RWPE1 (cell line): ENCODE data around the gene ROR2.

ENCODE experiments used
- CTCF ChIA-PET: fragments of 350-600 bp; sonication (Branson Sonifier 250); formaldehyde crosslinking; extraction: SDS; loops from one replicate; lab custom pipeline; 2021; lab: Yijun Ruan, JAX
- POLR2A ChIA-PET: fragments of 400-600 bp; formaldehyde crosslinking; extraction: SDS; loops from one replicate; lab custom pipeline; 2020; ENCODE audit warnings: antibody characterized with exemption; ENCODE audit not compliant: low non-redundant PET; lab: Yijun Ruan, JAX
- DNase-seq: peaks from one replicate; pipeline ENCODE4 v3.0.0; 2012; ENCODE audit warnings: low spot score
- H3K27ac ChIP-seq: fragments of 450-650 bp; 2 replicates; pipeline ENCODE4 v1.5.1; 2017
- CTCF ChIP-seq: fragments of 450-650 bp; conservative IDR thresholded peaks from 2 replicates; pipeline ENCODE4 v1.5.1; 2017; ENCODE audit warnings: low read depth, mild to moderate bottlenecking

The ROR2 gene

DNA sequence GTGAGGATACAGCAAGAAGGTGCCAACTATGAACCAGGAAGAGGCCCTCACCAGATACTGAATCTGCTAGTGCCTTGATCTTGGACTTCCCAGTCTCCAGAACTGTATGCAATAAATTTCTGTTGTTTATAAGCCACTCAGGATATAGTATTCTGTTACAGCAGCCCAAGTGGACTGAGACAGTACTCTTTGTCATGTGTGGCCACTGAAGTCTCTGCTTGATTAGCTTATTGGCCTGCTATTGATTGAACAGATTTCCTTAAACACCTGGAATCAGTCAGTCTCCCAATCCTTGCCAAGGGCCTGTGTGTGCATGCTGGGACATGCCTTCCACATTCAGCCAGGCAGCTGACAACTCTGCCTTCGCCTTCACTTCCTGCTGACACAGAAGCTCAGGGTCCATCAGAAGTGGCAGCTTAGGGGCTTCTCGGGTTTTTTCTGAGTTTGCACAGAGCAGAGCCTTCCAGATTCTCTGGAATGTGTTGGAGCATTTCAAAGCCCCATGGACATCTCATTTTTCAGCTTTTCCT is 13.7 kb upstream of the ROR2 start:
- no peak for TF ChIP-seq CTCF
- no peak for DNase-seq
- no peak overlapping the region for H3K27ac ChIP-seq
- CTCF ChIA-PET, result interaction anchor here (0.6 to 1.3 kb wide), 3 partner anchors 10 to 31 kb away, joined by 3 to 4 read pairs (median 4); partner anchors contain the start of gene ROR2
- POLR2A ChIA-PET, result no interaction called here

DNA sequence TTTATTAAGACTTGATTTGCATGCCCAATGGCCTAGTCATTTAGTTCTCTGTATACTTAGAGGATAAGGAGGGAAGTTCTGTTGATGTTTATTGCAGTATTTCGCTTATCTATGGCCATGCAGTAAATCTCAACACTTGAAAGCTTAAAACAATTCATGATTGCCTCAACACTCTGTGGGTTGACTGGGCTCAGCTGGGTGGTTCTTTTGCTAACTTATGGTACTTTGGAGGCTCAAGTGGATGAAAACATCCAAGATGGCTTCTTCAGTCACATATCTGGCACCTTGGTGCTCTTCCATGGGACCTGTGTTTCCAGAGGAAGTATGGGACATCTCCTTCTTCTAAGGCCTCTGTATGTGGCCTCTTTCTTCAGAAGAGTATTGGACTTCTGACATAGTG is 10.3 kb upstream of the ROR2 start:
- H3K27ac ChIP-seq, result no peak overlapping the region
- no peak for DNase-seq
- no peak for TF ChIP-seq CTCF
- CTCF ChIA-PET, result no interaction called here
- POLR2A ChIA-PET, result no interaction called here

GRCh38 chr9:91958174-91958573 is 8.1 kb upstream of the ROR2 start:
- no peak for TF ChIP-seq CTCF
- DNase-seq, result no peak
- H3K27ac ChIP-seq, result no peak overlapping the region
- ChIA-PET POLR2A (no interaction called here), CTCF (no interaction called here)

GRCh38 chr9:91954841-91955471 is 4.9 kb upstream of the ROR2 start:
- POLR2A ChIA-PET, result no interaction called here
- peak; percentile 44 for DNase-seq
- no peak overlapping the region for H3K27ac ChIP-seq

GRCh38 chr9:91953718-91954117 is 3.7 kb upstream of the ROR2 start:
- DNase-seq, result no peak
- TF ChIP-seq CTCF, result no peak
- H3K27ac ChIP-seq, result no peak overlapping the region
- ChIA-PET POLR2A (no interaction called here), CTCF (interaction anchor here (0.6 to 1.1 kb wide), 4 partner anchors 11 to 427 kb away, joined by 3 to 5 read pairs (median 4); no protein-coding TSS in a partner anchor)

More at GRCh38 chr9:91954841-91955471, 4.9 kb upstream of the ROR2 start:
- CTCF ChIA-PET, result interaction anchor here (0.6 to 1.1 kb wide), 12 partner anchors 9 to 1244 kb away, joined by 3 to 14 read pairs (median 3); no protein-coding TSS in a partner anchor
- peak; percentile 73 for TF ChIP-seq CTCF

- CTCF ChIA-PET, result interaction anchor here (0.5 to 1.3 kb wide), 3 partner anchors 72 to 194 kb away, joined by 3 to 5 read pairs (median 3); no protein-coding TSS in a partner anchor
These were observed 2.0 kb upstream of the ROR2 start for GRCh38 chr9:91951944-91952520.

More at GRCh38 chr9:91951944-91952520, 2.0 kb upstream of the ROR2 start:
- no peak overlapping the region for H3K27ac ChIP-seq
- POLR2A ChIA-PET, result no interaction called here
- TF ChIP-seq CTCF, result no peak
- DNase-seq, result no peak
